ENCODE results near the gene SYNPO.

SYNPO gene

DNA sequence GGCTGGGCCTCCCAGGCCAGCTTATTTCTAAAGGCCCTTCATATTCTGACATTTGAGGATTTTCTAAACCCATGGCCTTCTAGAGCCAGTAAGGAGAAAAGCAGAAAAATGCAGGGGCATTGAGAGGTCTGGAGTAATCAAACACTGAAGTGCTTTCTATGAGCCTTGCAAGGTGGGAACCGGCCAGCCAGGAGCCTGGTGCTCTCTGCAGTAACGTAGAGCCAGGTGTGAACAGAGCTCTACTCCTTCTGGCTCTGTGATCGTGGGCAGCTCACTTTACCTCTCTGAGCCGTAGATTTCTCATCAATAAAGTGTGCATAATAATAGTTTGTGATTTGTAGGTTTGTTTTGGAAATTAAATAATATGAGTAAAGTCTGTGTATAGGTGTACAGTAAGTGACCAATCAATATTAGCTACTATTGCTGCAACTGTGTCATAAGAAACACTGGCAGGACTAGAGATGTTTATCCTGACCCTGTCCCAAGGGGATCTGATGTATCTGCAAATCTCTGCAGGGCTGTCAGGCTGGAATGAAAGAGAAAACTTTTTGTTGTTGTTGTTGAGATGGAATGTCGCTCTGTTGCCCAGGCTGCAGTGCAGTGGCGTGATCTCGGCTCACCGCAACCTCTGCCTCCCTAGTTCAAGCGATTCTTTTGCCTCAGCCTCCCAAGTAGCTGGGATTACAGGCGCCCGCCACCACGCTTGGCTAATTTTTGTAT is 2.7 kb downstream of the SYNPO start:
- no peak for DNase-seq

GRCh38 chr5:150644058-150644457 is 3.6 kb downstream of the SYNPO start:
- no peak for DNase-seq

DNA sequence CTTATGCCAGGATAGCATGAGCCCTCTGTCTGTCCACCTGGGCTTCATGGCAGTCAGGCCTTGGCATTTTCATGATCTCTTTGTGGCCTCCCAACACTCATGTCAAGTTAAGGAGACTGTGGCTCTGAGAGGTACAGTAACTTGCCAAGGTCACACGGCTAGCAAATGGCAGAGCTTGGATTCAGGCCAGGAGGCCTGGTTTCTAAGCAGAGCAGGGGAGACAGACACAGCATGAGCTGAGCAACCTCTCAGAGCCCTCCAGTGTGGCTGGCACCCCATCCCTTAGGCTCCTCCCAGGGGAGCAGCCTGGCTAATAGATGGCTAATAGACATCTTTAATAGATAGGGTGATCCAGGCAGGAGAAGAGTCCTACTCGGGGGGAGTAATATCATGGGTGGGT is 4.1 kb downstream of the SYNPO start:
- no peak for DNase-seq

DNA sequence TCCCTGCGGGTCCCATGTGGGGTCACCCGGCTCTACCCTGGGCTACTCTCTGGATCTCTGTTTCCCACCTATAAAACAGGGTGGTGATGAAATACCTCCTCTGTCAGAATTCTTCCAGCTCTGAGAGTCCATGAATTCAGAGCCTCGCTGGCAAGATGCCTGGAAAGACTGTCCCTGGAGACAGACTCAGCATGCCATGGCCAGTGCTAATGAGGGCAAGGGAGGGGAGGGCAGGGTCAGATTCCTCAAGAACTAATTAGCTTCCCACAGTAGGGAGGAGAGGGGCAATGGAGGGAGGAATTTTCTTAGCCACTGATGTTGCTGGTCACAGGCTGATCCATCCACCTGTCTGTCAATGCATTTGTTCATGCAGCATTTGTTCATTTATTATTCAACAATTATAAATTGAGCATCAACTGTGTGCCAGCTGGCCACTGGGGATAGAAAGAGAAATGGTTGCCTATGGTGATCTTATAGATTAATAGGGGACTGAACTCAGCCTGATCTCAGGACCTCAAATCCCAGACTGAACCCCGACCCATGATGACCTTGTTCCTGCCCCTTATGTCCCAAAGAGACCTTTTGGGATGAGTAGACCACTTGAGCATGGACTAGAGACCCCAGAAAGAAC is 4.7 kb downstream of the SYNPO start:
- no peak for DNase-seq

GRCh38 chr5:150647275-150648251 is 7.1 kb downstream of the SYNPO start:
- DNase-seq, result no peak

DNA sequence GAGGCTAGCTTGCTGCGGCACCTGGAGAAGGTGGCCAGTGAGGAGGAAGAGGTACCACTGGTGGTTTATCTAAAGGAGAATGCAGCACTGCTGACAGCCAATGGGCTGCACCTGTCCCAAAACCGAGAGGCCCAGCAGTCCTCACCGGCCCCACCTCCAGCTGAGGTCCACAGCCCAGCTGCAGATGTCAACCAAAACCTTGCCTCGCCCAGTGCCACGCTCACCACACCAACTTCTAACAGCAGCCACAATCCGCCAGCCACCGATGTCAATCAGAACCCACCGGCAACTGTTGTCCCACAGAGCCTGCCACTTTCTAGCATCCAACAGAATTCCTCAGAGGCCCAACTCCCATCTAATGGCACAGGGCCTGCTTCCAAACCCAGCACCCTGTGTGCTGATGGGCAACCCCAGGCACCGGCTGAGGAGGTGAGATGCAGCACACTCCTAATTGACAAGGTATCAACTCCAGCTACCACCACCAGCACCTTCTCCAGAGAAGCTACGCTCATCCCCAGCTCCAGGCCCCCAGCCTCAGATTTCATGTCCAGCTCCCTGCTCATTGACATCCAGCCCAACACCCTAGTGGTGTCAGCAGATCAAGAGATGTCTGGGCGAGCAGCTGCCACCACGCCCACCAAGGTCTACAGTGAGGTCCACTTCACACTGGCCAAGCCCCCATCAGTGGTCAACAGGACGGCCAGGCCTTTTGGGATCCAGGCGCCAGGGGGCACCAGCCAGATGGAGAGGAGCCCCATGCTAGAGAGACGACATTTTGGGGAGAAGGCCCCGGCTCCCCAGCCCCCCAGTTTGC is 8.0 kb downstream of the SYNPO start:
- no peak for DNase-seq

GRCh38 chr5:150649108-150650020 is 8.9 kb downstream of the SYNPO start:
- no peak for DNase-seq

GRCh38 chr5:150650021-150651006 is 9.9 kb downstream of the SYNPO start:
- no peak for DNase-seq

- DNase-seq, result no peak
These were observed 10.9 kb downstream of the SYNPO start for GRCh38 chr5:150651382-150651781.

- DNase-seq, result no peak
These were observed 11.6 kb downstream of the SYNPO start for GRCh38 chr5:150651924-150652671.

- no peak for DNase-seq
These were observed 12.8 kb downstream of the SYNPO start for GRCh38 chr5:150653145-150653761.

- DNase-seq, result no peak
These were observed 13.5 kb downstream of the SYNPO start for GRCh38 chr5:150653762-150654556.

GRCh38 chr5:150655221-150655620 is 14.8 kb downstream of the SYNPO start:
- no peak for DNase-seq

DNA sequence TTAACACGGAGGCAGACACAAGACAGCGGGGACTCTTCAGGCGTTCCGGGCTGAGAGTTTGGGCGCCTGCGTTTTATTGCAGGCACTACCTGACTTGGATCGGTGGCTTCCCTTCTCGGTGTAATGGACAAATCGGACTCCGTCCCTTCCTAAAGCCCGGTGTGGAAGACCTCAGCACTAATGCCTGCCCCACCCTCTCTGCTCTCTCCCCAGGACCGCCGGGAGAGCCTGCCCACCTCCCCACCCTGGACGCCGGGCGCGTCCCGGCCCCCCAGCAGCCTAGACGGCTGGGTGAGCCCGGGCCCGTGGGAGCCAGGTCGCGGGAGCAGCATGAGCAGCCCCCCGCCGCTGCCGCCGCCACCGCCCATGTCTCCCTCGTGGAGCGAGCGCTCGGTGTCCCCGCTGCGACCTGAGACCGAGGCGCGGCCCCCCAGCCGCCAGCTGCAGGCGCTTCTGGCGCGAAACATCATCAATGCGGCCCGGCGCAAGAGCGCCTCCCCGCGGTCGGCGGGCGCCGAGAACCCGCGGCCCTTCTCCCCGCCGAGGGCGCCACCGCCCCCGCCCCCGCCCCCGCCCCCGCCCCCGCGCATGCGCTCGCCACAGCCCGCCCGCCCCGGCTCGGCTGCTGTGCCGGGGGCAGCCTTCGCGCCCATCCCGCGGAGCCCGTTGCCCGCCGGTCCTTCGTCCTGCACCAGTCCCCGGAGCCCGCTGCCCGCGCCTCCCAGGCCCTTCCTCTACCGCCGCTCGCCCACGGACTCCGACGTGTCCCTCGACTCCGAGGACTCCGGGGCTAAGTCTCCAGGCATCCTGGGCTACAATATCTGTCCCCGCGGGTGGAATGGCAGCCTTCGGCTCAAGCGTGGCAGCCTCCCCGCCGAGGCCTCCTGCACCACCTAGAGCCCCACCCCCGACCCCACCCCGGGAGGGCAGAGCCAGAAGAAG is 16.0 kb downstream of the SYNPO start:
- no peak for DNase-seq

- no peak for DNase-seq
These were observed 17.7 kb downstream of the SYNPO start for GRCh38 chr5:150658121-150658520.

DNA sequence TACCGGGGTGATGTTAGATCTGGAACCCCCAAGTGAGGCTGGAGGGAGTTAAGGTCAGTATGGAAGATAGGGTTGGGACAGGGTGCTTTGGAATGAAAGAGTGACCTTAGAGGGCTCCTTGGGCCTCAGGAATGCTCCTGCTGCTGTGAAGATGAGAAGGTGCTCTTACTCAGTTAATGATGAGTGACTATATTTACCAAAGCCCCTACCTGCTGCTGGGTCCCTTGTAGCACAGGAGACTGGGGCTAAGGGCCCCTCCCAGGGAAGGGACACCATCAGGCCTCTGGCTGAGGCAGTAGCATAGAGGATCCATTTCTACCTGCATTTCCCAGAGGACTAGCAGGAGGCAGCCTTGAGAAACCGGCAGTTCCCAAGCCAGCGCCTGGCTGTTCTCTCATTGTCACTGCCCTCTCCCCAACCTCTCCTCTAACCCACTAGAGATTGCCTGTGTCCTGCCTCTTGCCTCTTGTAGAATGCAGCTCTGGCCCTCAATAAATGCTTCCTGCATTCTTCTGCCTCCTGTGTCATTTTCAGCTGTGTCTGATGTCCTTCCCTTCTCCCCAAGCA is 18.3 kb downstream of the SYNPO start:
- no peak for DNase-seq

All from GOT3 (cell line).